GM12874 (cell line): ENCODE results near the gene NBEA.

Experiments used
- CTCF ChIP-seq: IDR thresholded peaks from 2 replicates; pipeline ENCODE4 v1.5.1; 2011; ENCODE audit warnings: low read depth, mild to moderate bottlenecking, control low read depth, low read length, moderate library complexity; ENCODE audit not compliant: insufficient read depth

NBEA gene

DNA sequence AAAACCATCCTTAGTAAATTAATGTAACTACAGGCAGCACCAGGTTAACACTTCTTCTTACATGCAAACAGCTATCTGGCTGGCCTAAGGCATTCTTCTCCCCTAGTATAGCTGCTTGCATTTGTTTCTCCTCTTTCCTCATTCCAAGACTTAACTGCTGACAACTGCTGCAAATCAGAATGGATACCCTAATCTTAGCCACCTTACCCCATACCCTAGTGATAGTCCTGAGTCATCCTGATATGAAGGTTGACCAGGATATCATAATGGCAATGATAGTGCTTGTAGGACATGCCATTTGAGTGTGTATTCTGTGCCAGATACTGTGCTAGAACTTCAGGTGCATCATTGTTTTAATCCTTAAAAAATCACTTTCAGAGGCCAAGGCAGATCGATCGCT is 672.6 kb downstream of the NBEA start:
- no peak for TF ChIP-seq CTCF

DNA sequence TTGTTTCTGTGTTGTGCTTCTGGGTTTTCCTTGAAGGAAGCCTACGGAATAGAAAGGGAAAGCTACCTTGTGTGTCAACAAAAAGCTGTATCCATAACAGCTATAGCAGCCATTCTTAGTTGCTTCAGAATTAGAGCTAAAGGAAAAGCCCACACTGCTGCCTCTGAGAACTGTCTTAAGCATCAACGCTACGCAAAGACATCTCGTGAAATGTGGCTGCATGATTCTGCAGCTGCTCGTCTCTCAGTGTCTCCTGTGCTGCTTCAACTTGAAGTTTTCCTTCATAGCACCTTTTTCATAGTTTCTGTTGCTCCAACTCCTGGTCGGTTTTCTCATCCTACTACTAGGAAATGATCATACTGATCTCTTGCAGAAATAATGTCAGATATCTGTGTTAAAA is 675.4 kb downstream of the NBEA start:
- no peak for TF ChIP-seq CTCF

DNA sequence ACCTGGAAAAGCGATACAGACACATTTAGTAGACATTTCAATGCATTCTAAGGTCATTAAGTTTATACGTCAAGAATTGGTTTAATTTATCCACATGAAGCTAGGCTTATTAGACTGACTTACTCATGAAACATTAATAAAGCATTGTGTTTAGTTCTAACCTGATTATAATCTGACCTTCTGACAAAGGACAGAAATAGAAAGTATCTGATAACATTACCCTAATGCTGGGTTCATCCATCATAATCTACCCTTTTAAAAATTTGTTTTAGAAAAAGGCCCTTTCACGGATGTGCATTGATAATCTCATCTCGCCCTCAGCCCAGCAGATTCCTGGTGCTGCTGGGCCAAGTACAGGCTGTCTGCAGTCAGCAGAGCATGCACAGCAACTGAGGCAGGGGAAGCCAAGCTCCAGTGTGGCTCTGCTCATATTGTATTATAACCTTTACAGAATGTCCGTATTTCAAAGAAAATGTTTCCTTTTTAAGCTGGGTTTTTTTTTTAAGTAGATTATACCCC is 676.6 kb downstream of the NBEA start:
- no peak for TF ChIP-seq CTCF

GRCh38 chr13:35621989-35622388 is 679.9 kb downstream of the NBEA start:
- no peak for TF ChIP-seq CTCF

DNA sequence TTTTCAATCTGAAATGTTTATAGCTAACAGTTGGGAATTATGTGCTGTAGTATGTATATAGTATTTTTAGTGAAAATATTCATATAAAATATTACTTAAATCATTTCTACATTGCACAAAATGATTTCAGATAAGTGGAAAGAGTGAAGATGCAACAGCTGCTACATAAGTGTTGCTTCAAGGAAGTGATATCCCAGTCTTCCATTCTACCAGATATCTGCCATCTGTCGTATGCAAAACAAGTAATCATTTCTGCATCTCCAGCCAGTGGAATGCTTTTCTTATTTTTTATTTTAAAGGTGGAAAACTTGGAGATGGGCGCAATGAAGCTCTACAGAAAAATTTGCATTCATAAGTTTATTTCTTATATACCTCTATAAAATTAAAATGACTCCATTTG is 687.0 kb downstream of the NBEA start:
- no peak for TF ChIP-seq CTCF

- TF ChIP-seq CTCF = peak; percentile 72
These were observed 688.6 kb downstream of the NBEA start for GRCh38 chr13:35630551-35631275.

DNA sequence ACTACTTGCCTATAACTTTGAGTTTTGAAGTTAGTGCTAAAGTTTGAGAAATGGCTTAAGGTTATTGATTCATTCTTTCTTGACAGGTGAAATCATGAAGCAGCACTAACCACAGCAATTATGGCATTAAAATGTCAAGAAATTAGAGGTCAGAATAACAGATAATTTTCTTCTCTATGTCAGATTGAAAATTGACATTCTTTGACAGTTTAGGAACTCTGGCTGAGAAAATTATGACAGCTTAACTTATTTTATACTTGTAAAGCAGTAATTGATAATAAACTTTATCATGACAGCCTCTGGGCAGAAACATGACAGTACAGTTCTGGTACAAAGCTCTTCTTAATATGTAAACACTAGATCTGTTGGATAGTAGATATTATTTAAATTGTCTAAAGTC is 689.6 kb downstream of the NBEA start:
- TF ChIP-seq CTCF = no peak
